ENCODE results near the gene POU2F3. TPM values are rescaled to one million over a fixed set of nuclear protein-coding genes. Genes with fewer than 3 reads are reported as not detected.

The POU2F3 gene
- total and polyA plus RNA-seq, 2 of the 13 experiments (the other 11 are each of a cell fraction or from before 2014, with no cell fraction given), result not detected

DNA sequence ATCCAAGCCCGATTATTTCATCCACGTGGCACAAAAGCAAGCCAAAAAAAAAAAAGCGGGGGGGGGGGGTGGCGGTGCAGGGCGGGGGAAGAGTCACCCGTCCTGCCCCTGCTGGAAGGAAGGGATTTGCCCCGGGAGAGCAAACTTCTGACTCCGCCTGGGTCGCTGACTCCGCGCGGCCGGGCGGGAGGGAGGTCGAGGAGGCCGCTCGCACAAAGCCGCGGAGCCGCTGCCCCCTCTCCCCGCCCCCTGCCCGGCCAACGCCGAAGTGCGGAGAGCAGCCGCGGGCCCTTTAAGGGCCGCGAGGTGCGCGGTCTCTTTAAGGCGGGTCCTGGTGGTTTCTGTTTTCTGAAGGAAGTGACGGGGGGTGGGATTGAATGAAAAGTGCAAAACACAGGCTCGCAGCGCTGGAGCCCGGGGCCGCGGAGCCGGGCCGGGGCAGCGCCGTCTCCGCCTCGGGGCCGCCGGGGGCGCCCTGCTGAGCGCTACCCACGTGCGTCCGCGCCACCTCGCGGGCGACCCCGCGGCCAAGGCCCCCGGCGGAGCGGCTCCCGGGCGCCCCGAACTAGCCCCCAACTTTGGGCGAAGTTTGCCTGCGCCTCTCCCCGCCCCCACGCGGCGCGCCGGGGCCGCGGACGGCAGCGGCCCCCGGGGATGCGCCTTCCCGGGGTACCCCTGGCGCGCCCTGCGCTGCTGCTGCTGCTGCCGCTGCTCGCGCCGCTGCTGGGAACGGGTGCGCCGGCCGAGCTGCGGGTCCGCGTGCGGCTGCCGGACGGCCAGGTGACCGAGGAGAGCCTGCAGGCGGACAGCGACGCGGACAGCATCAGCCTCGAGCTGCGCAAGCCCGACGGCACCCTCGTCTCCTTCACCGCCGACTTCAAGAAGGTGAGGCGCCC, 29.1 kb upstream of the POU2F3 start, which contains the start of gene OAF (continued):
- TF ChIP-seq FOXP4 (CRISPR knock-in tag; IDR thresholded peaks at IDR 0.05) (peak; percentile 21; the same call in 1 of the 2 replicates), MED13 (CRISPR knock-in tag; IDR thresholded peaks at IDR 0.05) (0 out of 2 replicates have a peak, but pooled peaks have one; percentile 64), NCOA2 (CRISPR knock-in tag; IDR thresholded peaks at IDR 0.05) (peak; percentile 16; the same call in 1 of the 2 replicates), THAP11 (CRISPR knock-in tag; IDR thresholded peaks at IDR 0.05) (0 out of 2 replicates have a peak, but pooled peaks have one; percentile 25), PRDM4 (CRISPR knock-in tag; IDR thresholded peaks at IDR 0.05; ENCODE audit: borderline replicate concordance) (no peak), ELF1 (CRISPR knock-in tag; IDR thresholded peaks at IDR 0.05) (no peak), NR2F6 (IDR thresholded peaks at IDR 0.05) (no peak), NR2F6 (CRISPR knock-in tag; IDR thresholded peaks at IDR 0.05) (peak; percentile 40; the same call in 1 of the 2 replicates), CENPBD1 (CRISPR knock-in tag; IDR thresholded peaks at IDR 0.05; ENCODE audit: borderline replicate concordance, low read depth) (no peak), MED1 (CRISPR knock-in tag; IDR thresholded peaks at IDR 0.05) (peak; percentile 28; the same call in 1 of the 2 replicates)
- TF ChIP-seq, protein P1, sequence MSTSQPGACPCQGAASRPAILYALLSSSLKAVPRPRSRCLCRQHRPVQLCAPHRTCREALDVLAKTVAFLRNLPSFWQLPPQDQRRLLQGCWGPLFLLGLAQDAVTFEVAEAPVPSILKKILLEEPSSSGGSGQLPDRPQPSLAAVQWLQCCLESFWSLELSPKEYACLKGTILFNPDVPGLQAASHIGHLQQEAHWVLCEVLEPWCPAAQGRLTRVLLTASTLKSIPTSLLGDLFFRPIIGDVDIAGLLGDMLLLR (CRISPR knock-in tag; IDR thresholded peaks at IDR 0.05), result no peak
